Gastrocnemius medialis (tissue), 4 donors: ENCODE measurements around the gene ADCY9. TPM values are rescaled to one million over a fixed set of nuclear protein-coding genes. Genes with fewer than 3 reads are reported as not detected.

Experiments
- ATAC-seq, 2 donors: fragments of 150-250 bp; one replicate each; pipeline ENCODE4 v1.9.1; 2016
- DNase-seq, 2 donors: peaks; one replicate each; pipeline ENCODE4 v3.0.0-alpha.2; 2019
- H3K27ac ChIP-seq, 4 donors: fragments of 200-600 bp; sonication (generic); 1 replicate in 1 of 4; 2 replicates in 3 of 4; pipeline ENCODE4 v1.5.1; 2016 to 2018; ENCODE audit warnings: mild to moderate bottlenecking in 2 of 4, moderate library complexity in 1 of 4
- H3K27me3 ChIP-seq, 3 donors: fragments of 200-600 bp; sonication (generic) in 2 of 3; 1 replicate in 1 of 3; 2 replicates in 2 of 3; pipeline versions ENCODE4 v1.5.1 to v1.6.0; 2016 to 2019; ENCODE audit warnings: mild to moderate bottlenecking in 1 of 3, moderate library complexity in 1 of 3
- H3K36me3 ChIP-seq, 2 donors: fragments of 200-600 bp; sonication (generic) in 1 of 2; one replicate each; pipeline ENCODE4 v1.5.1; 2017 to 2018
- H3K4me1 ChIP-seq, 2 donors: fragments of 200-600 bp; sonication (generic) in 1 of 2; one replicate each; pipeline ENCODE4 v1.5.1; 2016 to 2017; ENCODE audit warnings: mild to moderate bottlenecking in 2 of 2
- H3K4me3 ChIP-seq, 4 donors: fragments of 200-600 bp; sonication (generic) in 3 of 4; 1 replicate in 1 of 4; 2 replicates in 3 of 4; pipeline ENCODE4 v1.5.1; 2016 to 2019; ENCODE audit warnings: mild to moderate bottlenecking in 2 of 4
- H3K9me3 ChIP-seq, 3 donors: fragments of 200-600 bp; sonication (generic) in 2 of 3; 1 replicate in 1 of 3; 2 replicates in 2 of 3; pipeline ENCODE4 v1.5.1; 2016 to 2019
- CTCF ChIP-seq, 5 experiments: fragments of 450-650 bp in 3 of 5; fragments of 200-600 bp in 2 of 5; sonication (generic) in 2 of 5; IDR thresholded peaks in 4 of 5; conservative IDR thresholded peaks in 1 of 5; 1 replicate in 4 of 5; 2 replicates in 1 of 5; pipeline ENCODE4 v1.5.1; 2016 to 2019; ENCODE audit warnings: antibody characterized with exemption in 5 of 5, mild to moderate bottlenecking in 3 of 5, moderate library complexity in 3 of 5
- POLR2A ChIP-seq, 2 donors: fragments of 450-650 bp; IDR thresholded peaks; one replicate each; pipeline ENCODE4 v1.6.1; 2017; ENCODE audit warnings: antibody characterized with exemption in 2 of 2, mild to moderate bottlenecking in 2 of 2, moderate library complexity in 2 of 2
- in situ Hi-C, 4 donors: fragments of 200-750 bp; cut with MboI; loops; one replicate each; pipeline versions ENCODE4 v1.15.0 to v1.8.0; 2017; ENCODE audit warnings: low sequenced_read_pairs in 4 of 4
- intact Hi-C: fragments of 100-400 bp; cut with DNase I; formaldehyde crosslinking; loops from one replicate; pipeline ENCODE4 v1.15.1; 2023; ENCODE audit warnings: low total_unique reads
- total RNA-seq, 4 donors: library from RNA; depleted of rRNA; stranded (reverse); fragments of >200 nt; gene quantifications; one replicate each; pipeline versions ENCODE4 v1.1.0 to v1.2.3, GENCODE V29; 2016

The ADCY9 gene
- total RNA-seq, 4 donors from 2014 or later = 84.9 to 223 (median 163) TPM

- intact Hi-C loops = no loop called here
- H3K27ac ChIP-seq = no peak overlapping the region
- ATAC-seq (no peak), DNase-seq (no peak)
- no peaks in the 10 kb centered on the region for H3K36me3 ChIP-seq
- peaks cover 12 to 19% of the 10 kb centered on the region in 2 donors for H3K4me1 ChIP-seq
- in situ Hi-C loops = no loop called here
- no peaks in the 10 kb centered on the region for H3K9me3 ChIP-seq
- no peak for TF ChIP-seq CTCF (IDR thresholded peaks at IDR 0.05 in 4 of 5, conservative IDR thresholded peaks at IDR 0.05 in 1 of 5)
- no peak for TF ChIP-seq POLR2A (IDR thresholded peaks at IDR 0.05)
- no peaks in the 10 kb centered on the region for H3K27me3 ChIP-seq
- H3K4me3 ChIP-seq = no peak overlapping the region
These were observed 113.1 kb downstream of the ADCY9 start for GRCh38 chr16:4003166-4003565.

GRCh38 chr16:4002121-4002520, 114.1 kb downstream of the ADCY9 start:
- Histone ChIP-seq H3K36me3 (no peaks in the 10 kb centered on the region), H3K27me3 (no peaks in the 10 kb centered on the region), H3K4me3 (no peak overlapping the region), H3K27ac (no peak overlapping the region), H3K9me3 (no peaks in the 10 kb centered on the region), H3K4me1 (peaks cover 12 to 19% of the 10 kb centered on the region in 2 donors)
- TF ChIP-seq CTCF (IDR thresholded peaks at IDR 0.05 in 4 of 5, conservative IDR thresholded peaks at IDR 0.05 in 1 of 5) (no peak), POLR2A (IDR thresholded peaks at IDR 0.05) (no peak)
- DNase-seq (no peak), ATAC-seq (no peak)
- in situ Hi-C loops (no loop called here), intact Hi-C loops (no loop called here)

- in situ Hi-C loops (loop anchor here in 1 of 4 donors (25.0 kb wide), 1 partner anchor 113 kb away; the partner anchor contains the start of gene ADCY9), intact Hi-C loops (no loop called here)
- DNase-seq (peak in 1 of 2 donors; percentile 43), ATAC-seq (peak; percentile 47 to 53)
- Histone ChIP-seq H3K9me3 (no peaks in the 10 kb centered on the region), H3K27me3 (no peaks in the 10 kb centered on the region), H3K4me3 (peak overlapping the region in 2 of 4 donors; percentile 9 to 31), H3K36me3 (no peaks in the 10 kb centered on the region), H3K4me1 (peaks cover 12 to 19% of the 10 kb centered on the region in 2 donors), H3K27ac (peak overlapping the region; percentile 45 to 74 (median 54))
- TF ChIP-seq POLR2A (IDR thresholded peaks at IDR 0.05) (no peak), CTCF (IDR thresholded peaks at IDR 0.05 in 4 of 5, conservative IDR thresholded peaks at IDR 0.05 in 1 of 5) (no peak)
These were observed 116.5 kb downstream of the ADCY9 start for GRCh38 chr16:3999479-4000325.

- H3K4me3 ChIP-seq = peak overlapping the region in 2 of 4 donors; percentile 9 to 31
These were observed 117.3 kb downstream of the ADCY9 start for GRCh38 chr16:3998793-3999478.

More at GRCh38 chr16:3998793-3999478, 117.3 kb downstream of the ADCY9 start:
- DNase-seq = peak in 1 of 2 donors; percentile 45
- no peak for TF ChIP-seq POLR2A (IDR thresholded peaks at IDR 0.05)
- TF ChIP-seq CTCF (IDR thresholded peaks at IDR 0.05 in 4 of 5, conservative IDR thresholded peaks at IDR 0.05 in 1 of 5) = no peak
- Histone ChIP-seq H3K36me3 (no peaks in the 10 kb centered on the region), H3K27ac (peak overlapping the region; percentile 45 to 74 (median 54)), H3K4me1 (peaks cover 12 to 19% of the 10 kb centered on the region in 2 donors), H3K9me3 (no peaks in the 10 kb centered on the region), H3K27me3 (no peaks in the 10 kb centered on the region)
- intact Hi-C loops (no loop called here), in situ Hi-C loops (loop anchor here in 1 of 4 donors (25.0 kb wide), 1 partner anchor 113 kb away; the partner anchor contains the start of gene ADCY9)
- ATAC-seq = peak; percentile 51 to 85
